OCI-LY1 (cell line): ENCODE data around the gene SLC40A1.

Experiments used
- CTCF ChIP-seq: fragments of 200-600 bp; sonication (generic), shearing (Covaris generic); IDR thresholded peaks from 2 replicates; pipeline ENCODE4 v1.5.1; 2017; ENCODE audit warnings: mild to moderate bottlenecking, antibody characterized with exemption, low read length, moderate library complexity, mixed read lengths
- EZH2 ChIP-seq: fragments of 200-600 bp; sonication (generic), shearing (Covaris generic); IDR thresholded peaks from 2 replicates; pipeline ENCODE4 v1.8.0; 2017; ENCODE audit warnings: borderline replicate concordance, mixed run types, mild to moderate bottlenecking, antibody characterized with exemption, low read length, moderate library complexity, mixed read lengths

- TF ChIP-seq CTCF: no peak
- TF ChIP-seq EZH2: no peak
Observed at GRCh38 chr2:189514104-189514503, 66.5 kb downstream of the SLC40A1 start.
